Natural killer cell (primary cell): ENCODE results near the gene SMAD3. TPM values are rescaled to one million over a fixed set of nuclear protein-coding genes. Genes with fewer than 3 reads are reported as not detected.
A peak's percentile ranks its signal among the peaks of the same experiment; 100 is the strongest.
"Not testable (repeated sequence)": the region's sequence is repeated elsewhere in the genome, so short reads cannot be mapped to it uniquely, and the experiment has no call there.

ENCODE experiments used
- ATAC-seq, 3 donors: fragments of 150-1000 bp in 2 of 3; fragments of 200-7000 bp in 1 of 3; cut with Tn5 transposase; 1 replicate in 1 of 3; 2 replicates in 2 of 3; pipeline ENCODE4 v1.10.0; 2021; ENCODE audit warnings: mild to moderate bottlenecking in 2 of 3, moderate library complexity in 2 of 3
- DNase-seq, 2 donors: peaks; one replicate each; pipeline versions ENCODE4 v3.0.0 to v3.0.0-alpha.2; 2013 to 2021; ENCODE audit warnings: mixed read lengths in 1 of 2
- H3K27ac ChIP-seq: one replicate; pipeline ENCODE4 v1.5.1; 2013; ENCODE audit warnings: mild to moderate bottlenecking, low read length
- H3K27me3 ChIP-seq: one replicate; pipeline ENCODE4 v1.6.1; 2013; ENCODE audit warnings: low read length; ENCODE audit not compliant: control insufficient read depth, insufficient read depth
- H3K36me3 ChIP-seq: one replicate; pipeline ENCODE4 v1.6.1; 2013; ENCODE audit warnings: low read length; ENCODE audit not compliant: control insufficient read depth, insufficient read depth
- H3K4me1 ChIP-seq: one replicate; pipeline ENCODE4 v1.6.1; 2013; ENCODE audit warnings: low read length; ENCODE audit not compliant: control insufficient read depth, insufficient read depth
- H3K4me3 ChIP-seq: one replicate; pipeline ENCODE4 v1.5.1; 2013; ENCODE audit warnings: low read length
- H3K9me3 ChIP-seq: one replicate; pipeline ENCODE4 v1.6.1; 2013; ENCODE audit warnings: low read length; ENCODE audit not compliant: control insufficient read depth, insufficient read depth
- H3K27ac Mint-ChIP-seq, 2 donors: one replicate each; pipeline ENCODE4 v1.8.0; 2022; ENCODE audit warnings: mild to moderate bottlenecking in 2 of 2, mixed read lengths in 2 of 2, moderate library complexity in 1 of 2
- H3K27me3 Mint-ChIP-seq, 2 donors: one replicate each; pipeline ENCODE4 v1.8.0; 2022; ENCODE audit warnings: low read depth in 2 of 2, mixed read lengths in 2 of 2
- H3K36me3 Mint-ChIP-seq: one replicate; pipeline ENCODE4 v1.8.0; 2022; ENCODE audit warnings: mixed read lengths
- H3K4me1 Mint-ChIP-seq, 2 donors: one replicate each; pipeline ENCODE4 v1.8.0; 2022; ENCODE audit warnings: mixed read lengths in 2 of 2
- H3K4me3 Mint-ChIP-seq: one replicate; pipeline ENCODE4 v1.8.0; 2022; ENCODE audit warnings: mild to moderate bottlenecking, moderate library complexity, mixed read lengths
- H3K9me3 Mint-ChIP-seq, 2 donors: one replicate each; pipeline ENCODE4 v1.8.0; 2022; ENCODE audit warnings: mixed read lengths in 2 of 2
- WGBS: methylation state at CpG from one replicate; pipeline ENCODE4 v1.1.7; 2013; ENCODE audit warnings: missing lambda C conversion rate; ENCODE audit not compliant: insufficient coverage; 5-methylcytosine and 5-hydroxymethylcytosine counted together
- intact Hi-C: fragments of 100-400 bp; cut with micrococcal nuclease; formaldehyde crosslinking; loops from one replicate; pipeline ENCODE4 v1.14.2; 2022
- total RNA-seq, 4 donors: library from RNA; stranded (reverse); fragments of 120-200 nt in 1 of 4; gene quantifications; one replicate each; pipeline versions ENCODE4 v1.2.3 to v1.2.4, GENCODE V29; 2013 to 2022
- TF ChIP-seq, protein P1 (sequence below): fragments of 200-600 bp; IDR thresholded peaks from one replicate; pipeline ENCODE4 v1.8.0; 2022; ENCODE audit warnings: antibody characterized with exemption

SMAD3 gene
- total RNA-seq, 3 donors from 2014 or later (not counting 1 experiment from before 2014, with no cell fraction given): 47.1 to 72.6 (median 63.0) TPM

DNA sequence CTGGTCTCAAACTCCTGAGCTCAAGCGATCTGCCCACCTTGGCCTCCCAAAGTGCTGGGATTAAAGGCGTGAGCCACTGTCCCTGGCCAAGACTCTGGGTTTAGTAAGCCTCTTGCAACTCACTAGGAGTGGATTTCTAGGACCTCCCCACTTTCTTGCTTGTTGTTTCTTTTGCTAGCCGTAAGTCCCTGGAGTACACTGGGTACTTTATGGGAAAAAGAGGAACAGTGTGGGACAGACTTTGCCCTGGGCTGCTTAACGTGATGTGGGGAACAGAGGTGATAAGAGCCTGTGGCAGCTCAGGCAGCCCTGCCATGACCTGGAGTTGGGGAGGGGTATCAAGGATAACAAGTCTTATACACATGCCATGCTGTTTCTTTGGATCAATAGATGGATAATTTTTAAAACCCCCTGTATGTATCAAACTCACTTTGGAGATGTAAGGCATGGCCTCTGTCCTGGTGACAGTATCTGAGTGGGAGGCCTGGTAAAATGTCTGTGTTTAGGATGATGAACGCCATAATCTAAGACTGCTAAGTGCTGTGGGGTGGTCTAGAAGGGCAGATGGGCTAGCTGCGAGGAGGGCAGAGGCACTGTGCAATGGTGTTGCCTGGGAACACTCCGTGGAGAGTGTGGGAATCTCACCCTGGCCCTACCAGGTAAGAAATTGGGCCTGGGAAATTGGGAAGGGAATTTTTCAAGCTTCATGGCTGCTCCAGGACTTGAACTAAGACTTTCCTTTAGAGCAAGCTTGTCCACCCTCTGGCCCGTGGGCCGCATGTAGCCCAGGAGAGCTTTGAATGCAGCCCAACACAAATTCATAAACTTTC is 54.8 kb downstream of the SMAD3 start:
- peak overlapping the region; percentile 96 for H3K27ac ChIP-seq
- ATAC-seq (no peak), DNase-seq (no peak)
- H3K36me3 Mint-ChIP-seq: no peaks in the 10 kb centered on the region
- intact Hi-C loops: loop anchor here (5.0 kb wide), 1 partner anchor 53 kb away; the partner anchor contains the start of gene SMAD3
- peak overlapping the region; percentile 84 for H3K4me3 Mint-ChIP-seq
- H3K9me3 Mint-ChIP-seq: no peaks in the 10 kb centered on the region
- peaks cover 84 to 86% of the 10 kb centered on the region in 2 donors for H3K4me1 Mint-ChIP-seq
- H3K36me3 ChIP-seq: no peaks in the 10 kb centered on the region
- no peaks in the 10 kb centered on the region for H3K9me3 ChIP-seq
- TF ChIP-seq, protein P1, sequence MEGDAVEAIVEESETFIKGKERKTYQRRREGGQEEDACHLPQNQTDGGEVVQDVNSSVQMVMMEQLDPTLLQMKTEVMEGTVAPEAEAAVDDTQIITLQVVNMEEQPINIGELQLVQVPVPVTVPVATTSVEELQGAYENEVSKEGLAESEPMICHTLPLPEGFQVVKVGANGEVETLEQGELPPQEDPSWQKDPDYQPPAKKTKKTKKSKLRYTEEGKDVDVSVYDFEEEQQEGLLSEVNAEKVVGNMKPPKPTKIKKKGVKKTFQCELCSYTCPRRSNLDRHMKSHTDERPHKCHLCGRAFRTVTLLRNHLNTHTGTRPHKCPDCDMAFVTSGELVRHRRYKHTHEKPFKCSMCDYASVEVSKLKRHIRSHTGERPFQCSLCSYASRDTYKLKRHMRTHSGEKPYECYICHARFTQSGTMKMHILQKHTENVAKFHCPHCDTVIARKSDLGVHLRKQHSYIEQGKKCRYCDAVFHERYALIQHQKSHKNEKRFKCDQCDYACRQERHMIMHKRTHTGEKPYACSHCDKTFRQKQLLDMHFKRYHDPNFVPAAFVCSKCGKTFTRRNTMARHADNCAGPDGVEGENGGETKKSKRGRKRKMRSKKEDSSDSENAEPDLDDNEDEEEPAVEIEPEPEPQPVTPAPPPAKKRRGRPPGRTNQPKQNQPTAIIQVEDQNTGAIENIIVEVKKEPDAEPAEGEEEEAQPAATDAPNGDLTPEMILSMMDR: no peak
- peak overlapping the region; percentile 97 to 98 for H3K27ac Mint-ChIP-seq
- no peaks in the 10 kb centered on the region for H3K27me3 ChIP-seq
- peaks cover 84% of the 10 kb centered on the region for H3K4me1 ChIP-seq
- 87% methylated on average over 9 of the region's 9 CpGs for WGBS
- peak overlapping the region; percentile 22 for H3K4me3 ChIP-seq
- no peaks in the 10 kb centered on the region for H3K27me3 Mint-ChIP-seq

DNA sequence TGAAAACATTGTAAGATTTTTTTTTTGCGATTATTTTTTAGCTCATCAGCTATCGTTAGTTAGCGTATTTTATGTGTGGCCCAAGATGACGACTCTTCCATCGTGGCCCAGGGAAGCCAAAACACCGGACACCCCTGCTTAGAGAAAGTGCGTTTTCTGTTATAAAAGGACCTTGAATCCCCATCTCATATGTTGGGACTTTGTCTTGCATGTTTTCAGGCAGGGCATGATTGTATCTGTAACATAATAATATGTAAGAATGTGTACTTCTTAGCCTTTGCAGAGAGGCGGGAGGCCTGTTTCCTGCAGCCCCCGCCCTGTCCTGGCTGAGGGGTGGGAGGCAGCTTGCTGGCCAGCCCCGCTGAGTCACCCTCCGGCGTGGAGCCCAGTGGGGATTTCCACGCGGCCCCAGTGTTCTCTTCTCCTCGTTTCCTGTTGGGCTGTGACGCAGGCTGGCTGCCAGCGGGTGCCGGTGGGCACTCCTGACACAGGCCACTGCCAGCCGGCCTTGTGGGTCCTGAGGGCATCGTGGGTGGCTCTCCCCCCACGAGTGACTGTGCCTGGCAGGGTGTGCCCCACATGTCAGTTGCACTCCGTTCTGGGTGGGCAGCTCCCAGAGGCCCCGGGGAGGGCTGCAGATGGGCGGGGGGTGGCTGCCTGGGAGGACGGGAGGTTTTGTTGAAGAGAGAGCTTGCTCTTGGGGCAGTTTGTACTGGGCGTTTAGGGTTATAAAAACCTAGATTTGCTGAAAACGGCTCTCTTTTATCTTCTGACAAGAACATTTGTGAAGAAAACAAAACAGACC is 55.6 kb downstream of the SMAD3 start:
- 11% methylated on average over 27 of the region's 27 CpGs for WGBS
- no peaks in the 10 kb centered on the region for H3K27me3 Mint-ChIP-seq
- intact Hi-C loops: loop anchor here (1.0 to 5.0 kb wide), 7 partner anchors 10 to 54 kb away; partner anchors contain the start of gene SMAD3
- no peaks in the 10 kb centered on the region for H3K36me3 Mint-ChIP-seq
- H3K4me1 ChIP-seq: peaks cover 76% of the 10 kb centered on the region
- no peaks in the 10 kb centered on the region for H3K9me3 ChIP-seq
- TF ChIP-seq, protein P1: no peak
- no peaks in the 10 kb centered on the region for H3K9me3 Mint-ChIP-seq
- peaks cover 80 to 81% of the 10 kb centered on the region in 2 donors for H3K4me1 Mint-ChIP-seq
- H3K4me3 Mint-ChIP-seq: peak overlapping the region; percentile 84
- H3K27me3 ChIP-seq: no peaks in the 10 kb centered on the region
- no peaks in the 10 kb centered on the region for H3K36me3 ChIP-seq
- peak; percentile 85 to 93 (median 91) for ATAC-seq
- H3K27ac ChIP-seq: peak overlapping the region; percentile 96
- peak; percentile 92 to 94 for DNase-seq
- H3K4me3 ChIP-seq: peak overlapping the region; percentile 22
- H3K27ac Mint-ChIP-seq: peak overlapping the region; percentile 97 to 98

DNA sequence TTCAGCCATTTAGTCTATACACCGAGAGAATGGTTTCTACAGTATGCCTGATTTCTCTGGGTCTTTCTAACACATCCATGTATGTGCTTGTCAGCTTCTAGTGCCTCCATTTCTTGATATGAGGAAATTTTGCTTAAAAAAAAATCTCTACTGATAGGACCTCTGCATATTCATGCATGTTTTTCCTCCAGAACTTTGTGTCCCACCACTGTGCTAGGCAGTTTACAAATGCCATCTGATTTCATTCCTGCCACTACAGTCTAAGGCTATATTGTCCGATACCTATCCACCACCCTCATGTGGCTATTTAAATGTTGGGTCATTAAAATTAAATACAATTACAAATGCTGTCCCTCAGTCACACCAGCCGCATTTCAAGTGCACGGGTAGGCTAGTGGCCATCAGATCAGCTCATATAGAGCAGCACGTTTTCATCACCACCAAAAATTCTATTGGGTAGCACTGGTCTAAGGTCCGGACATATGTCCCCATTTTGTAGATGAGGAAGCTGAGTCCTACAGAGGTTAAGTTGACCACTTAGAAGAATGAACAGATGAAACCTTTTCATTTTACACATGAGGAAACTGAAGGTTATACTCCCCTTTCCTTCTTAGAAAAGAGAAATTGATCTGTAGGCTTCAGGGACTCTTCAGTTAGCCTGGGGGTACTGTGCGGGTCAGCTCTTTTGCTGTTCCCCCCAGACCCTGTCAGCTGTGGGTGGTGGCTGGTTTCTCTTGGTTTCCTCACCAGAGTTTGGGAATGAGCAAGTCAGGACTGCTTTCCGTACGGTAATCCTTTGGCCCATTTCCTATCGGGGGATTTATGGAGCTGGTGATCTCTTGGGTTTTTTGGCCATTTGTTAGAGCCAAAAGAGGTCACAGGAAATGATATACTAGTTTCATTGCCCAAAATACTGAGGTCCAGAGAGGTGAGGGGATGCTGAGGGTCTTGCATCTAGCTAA is 56.5 kb downstream of the SMAD3 start:
- H3K27ac Mint-ChIP-seq: peak overlapping the region; percentile 97 to 98
- 80% methylated on average over 10 of the region's 10 CpGs for WGBS
- H3K9me3 ChIP-seq: no peaks in the 10 kb centered on the region
- H3K9me3 Mint-ChIP-seq: no peaks in the 10 kb centered on the region
- DNase-seq: no peak
- peak overlapping the region; percentile 84 for H3K4me3 Mint-ChIP-seq
- no peaks in the 10 kb centered on the region for H3K36me3 ChIP-seq
- no peaks in the 10 kb centered on the region for H3K36me3 Mint-ChIP-seq
- no peaks in the 10 kb centered on the region for H3K27me3 Mint-ChIP-seq
- peak overlapping the region; percentile 96 for H3K27ac ChIP-seq
- peaks cover 72% of the 10 kb centered on the region in 2 donors for H3K4me1 Mint-ChIP-seq
- peak in 1 of 3 donors; percentile 0 for ATAC-seq
- H3K4me3 ChIP-seq: peak overlapping the region; percentile 16
- TF ChIP-seq, protein P1: no peak
- peaks cover 69% of the 10 kb centered on the region for H3K4me1 ChIP-seq
- intact Hi-C loops: loop anchor here (1.0 to 5.0 kb wide), 7 partner anchors 11 to 55 kb away; partner anchors contain the start of gene SMAD3
- no peaks in the 10 kb centered on the region for H3K27me3 ChIP-seq

DNA sequence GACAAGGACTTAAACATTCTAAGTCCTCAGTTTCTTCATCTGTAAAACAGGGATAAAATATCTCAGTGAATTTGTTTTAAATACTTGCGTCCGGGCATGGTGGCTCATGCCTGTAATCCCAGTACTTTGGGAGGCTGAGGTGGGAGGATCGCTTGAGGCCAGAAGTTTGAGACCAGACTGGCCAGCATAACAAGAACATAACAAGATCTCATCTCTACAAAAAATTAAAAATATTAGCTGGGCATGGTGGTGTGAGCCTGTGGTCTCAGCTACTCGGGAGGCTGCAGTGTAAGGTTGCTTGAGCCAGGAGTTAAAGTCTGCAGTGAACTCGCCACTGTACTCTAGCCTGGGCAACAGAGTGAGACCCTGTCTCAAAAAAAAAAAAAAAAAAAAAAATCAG is 57.4 kb downstream of the SMAD3 start:
- not testable (repeated sequence) for H3K36me3 ChIP-seq, H3K9me3 ChIP-seq, H3K36me3 Mint-ChIP-seq, ATAC-seq, H3K9me3 Mint-ChIP-seq, DNase-seq, H3K4me3 Mint-ChIP-seq, H3K27me3 ChIP-seq, H3K27me3 Mint-ChIP-seq, H3K4me3 ChIP-seq
- H3K27ac Mint-ChIP-seq: peak overlapping the region; percentile 97 to 98
- H3K4me1 ChIP-seq: peaks cover 62% of the 10 kb centered on the region
- peaks cover 69 to 70% of the 10 kb centered on the region in 2 donors for H3K4me1 Mint-ChIP-seq
- peak overlapping the region; percentile 96 for H3K27ac ChIP-seq
- 67% methylated on average over 5 of the region's 5 CpGs for WGBS
- intact Hi-C loops: loop anchor here (5.0 kb wide), 1 partner anchor 56 kb away; the partner anchor contains the start of gene SMAD3

DNA sequence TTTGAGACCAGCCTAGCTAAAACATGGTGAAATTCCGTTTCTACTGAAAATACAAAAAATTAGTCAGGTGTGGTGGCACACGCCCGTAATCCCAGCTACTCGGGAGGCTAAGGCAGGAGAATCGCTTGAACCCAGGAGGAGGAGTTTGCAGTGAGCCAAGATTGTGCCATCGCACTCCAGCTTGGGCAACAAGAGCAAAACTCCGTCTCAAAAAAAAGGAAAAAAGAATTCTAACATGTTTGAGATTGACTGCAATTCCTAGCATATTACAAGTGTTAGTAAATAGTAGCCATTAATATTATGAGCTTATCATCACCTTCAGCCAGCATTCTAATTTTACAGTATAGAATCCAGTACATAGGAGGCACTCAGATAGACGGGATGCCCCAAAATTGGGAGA is 57.9 kb downstream of the SMAD3 start:
- peaks cover 59% of the 10 kb centered on the region for H3K4me1 ChIP-seq
- H3K36me3 ChIP-seq, H3K4me3 ChIP-seq, ATAC-seq, H3K4me3 Mint-ChIP-seq, H3K27me3 ChIP-seq, H3K27ac ChIP-seq, DNase-seq, H3K36me3 Mint-ChIP-seq, H3K9me3 ChIP-seq, H3K27me3 Mint-ChIP-seq, H3K9me3 Mint-ChIP-seq: not testable (repeated sequence)
- WGBS: 99% methylated on average over 7 of the region's 8 CpGs
- intact Hi-C loops: loop anchor here (5.0 kb wide), 1 partner anchor 56 kb away; the partner anchor contains the start of gene SMAD3
- Mint-ChIP-seq H3K4me1 (peaks cover 69 to 70% of the 10 kb centered on the region in 2 donors), H3K27ac (peak overlapping the region; percentile 87 to 97)
